Loucy (cell line): ENCODE results near the gene FOXA3.

Experiments used
- CTCF ChIP-seq: fragments of 200-600 bp; sonication (generic); conservative IDR thresholded peaks from 2 replicates; pipeline ENCODE4 v1.5.1; 2014; ENCODE audit warnings: mild to moderate bottlenecking, antibody characterized with exemption, low read length
- EZH2phosphoT487 ChIP-seq: fragments of 200-600 bp; IDR thresholded peaks from 2 replicates; pipeline ENCODE4 v1.6.1; 2018; ENCODE audit warnings: antibody characterized with exemption, mild to moderate bottlenecking, moderate library complexity, borderline replicate concordance

DNA sequence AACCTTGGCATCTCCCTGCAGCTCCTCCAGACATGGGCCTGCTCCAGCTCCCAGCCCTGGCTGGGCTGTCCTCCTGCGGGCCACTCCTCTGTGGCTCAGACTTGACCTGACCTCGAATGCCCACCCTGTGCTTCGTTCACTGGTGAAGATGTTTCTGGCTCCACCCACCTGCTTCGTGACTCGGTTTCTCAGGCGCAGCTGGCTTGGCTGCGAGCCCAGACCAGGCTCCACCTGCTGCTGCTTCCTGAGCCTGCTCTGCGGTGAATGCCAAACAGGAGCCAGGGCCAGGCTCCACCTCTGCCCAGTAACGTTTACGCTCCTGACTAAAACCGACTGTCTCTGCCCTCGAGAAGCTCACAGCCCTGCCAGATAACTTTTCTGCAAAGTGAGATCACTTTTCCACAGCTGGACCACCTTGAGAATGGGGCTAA, 40.1 kb upstream of the FOXA3 start:
- no peak for TF ChIP-seq CTCF
- no peak for TF ChIP-seq EZH2phosphoT487
